ENCODE measurements around the gene SBNO2.

SBNO2 gene

DNA sequence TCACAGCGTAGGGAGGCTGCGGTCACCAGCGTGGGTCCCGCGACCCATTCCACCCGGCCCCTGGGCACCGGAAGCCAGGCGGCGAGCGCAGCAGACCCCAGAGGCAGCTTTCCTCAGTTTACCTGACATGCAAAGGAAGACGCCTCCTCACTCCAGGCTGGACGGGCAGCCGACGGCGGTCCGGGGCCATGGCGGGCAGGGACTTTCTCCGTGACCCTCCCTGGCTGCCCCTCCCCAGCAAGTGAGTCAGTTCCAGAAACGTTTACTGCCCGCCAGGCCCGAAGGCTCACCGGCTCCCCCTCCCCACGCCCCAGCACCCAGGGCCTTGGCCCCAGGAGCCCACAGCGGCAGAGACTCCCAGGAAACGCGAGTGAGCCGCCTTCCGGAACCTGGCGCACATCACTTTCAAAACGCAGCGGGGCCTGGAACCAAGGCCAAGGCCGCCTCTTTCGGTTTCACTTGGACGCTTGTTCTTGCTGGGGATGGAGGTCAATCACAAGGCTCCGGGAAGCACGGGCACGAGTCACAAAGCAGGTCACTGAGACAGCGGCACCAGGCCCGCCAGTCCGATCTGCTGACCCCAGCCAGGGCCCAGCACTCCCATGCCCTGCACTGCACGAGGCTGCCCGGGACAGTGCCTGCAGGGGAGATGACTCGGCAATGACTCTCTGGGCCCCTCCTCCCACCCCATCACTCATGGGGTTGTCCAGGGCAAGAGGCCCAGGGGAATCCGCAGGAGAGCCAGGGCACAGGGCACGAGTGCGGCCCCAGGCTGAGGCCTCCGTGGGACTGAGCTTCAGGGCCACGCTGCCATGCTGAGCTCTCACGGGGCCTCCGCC is 5.3 kb downstream of the SBNO2 start:
- no peak for DNase-seq

DNA sequence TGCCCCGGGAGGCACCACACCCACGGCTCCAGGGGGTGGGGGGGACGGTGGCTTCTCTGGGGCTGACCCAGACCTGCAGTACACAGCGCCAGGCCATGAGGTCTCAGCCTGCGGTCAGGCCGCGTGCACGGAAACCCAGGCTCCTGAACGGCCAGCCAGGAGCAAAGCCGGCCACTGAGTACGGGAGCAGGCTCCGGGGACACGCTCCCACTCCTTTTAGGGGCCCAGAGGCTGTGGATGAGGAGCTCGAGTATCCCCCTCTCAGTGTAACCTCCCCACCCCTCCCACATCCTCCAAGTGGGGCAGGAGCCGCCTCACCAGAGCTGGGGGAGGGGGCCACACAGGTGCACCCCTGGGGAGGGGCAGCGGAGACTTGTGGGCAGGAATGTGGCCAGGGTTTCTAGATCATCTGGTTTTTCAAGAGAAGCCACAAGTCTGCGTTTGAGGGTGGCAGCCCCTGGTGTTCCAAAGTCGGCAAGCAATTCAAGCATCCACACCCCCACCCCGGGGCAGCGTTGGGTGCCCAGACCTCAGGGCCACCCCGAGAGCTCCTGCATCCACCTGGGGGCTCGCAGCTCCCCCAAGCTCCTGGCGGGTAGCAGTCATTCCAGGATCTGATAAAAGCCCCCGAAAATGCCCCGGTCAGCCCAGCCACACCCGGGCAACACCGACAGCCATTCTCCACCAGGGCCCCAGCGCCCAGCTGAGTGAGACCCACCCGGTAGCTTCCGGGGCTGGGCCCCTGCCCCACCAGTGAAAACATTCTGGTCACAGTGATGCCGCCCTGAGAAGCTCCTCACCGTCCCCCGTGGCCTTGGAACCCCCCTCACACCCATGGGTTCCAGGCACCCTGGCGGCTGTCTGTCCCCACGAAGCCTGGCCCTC is 6.1 kb downstream of the SBNO2 start:
- DNase-seq: no peak

DNA sequence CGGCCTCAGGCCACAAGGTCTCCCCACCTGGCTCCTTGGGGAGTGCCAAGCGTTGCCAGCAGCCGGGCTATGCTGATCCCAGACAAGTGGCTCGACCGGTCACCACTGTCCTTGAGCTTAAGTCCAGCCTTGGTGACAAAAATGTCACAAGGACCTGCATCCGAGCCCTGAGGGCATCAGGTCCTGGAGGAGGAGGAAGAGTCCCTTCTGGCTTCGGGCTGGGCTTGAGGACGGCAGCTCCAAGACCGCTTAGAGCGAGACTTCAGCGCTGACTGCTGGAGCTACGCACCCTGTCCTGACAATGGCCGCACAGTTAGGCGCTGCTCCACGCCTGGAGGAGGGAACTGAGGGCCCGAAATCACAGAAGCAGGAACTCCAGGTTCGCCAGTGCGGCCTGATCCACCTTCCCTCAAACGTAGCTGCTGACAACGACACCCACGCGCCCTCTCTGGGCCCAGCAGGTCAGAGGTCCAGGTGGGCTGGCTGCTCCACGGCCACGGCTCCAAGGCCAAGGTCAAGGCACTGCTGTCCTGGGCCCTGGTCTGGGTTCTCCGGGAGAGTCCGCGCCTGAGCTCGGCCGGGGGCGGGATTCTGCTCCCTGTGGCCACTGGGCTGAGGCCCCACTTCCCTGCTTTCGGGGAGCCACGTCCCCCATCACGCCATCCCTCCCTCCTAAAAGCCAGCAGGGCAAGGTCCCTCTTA is 7.0 kb downstream of the SBNO2 start:
- DNase-seq: no peak

DNA sequence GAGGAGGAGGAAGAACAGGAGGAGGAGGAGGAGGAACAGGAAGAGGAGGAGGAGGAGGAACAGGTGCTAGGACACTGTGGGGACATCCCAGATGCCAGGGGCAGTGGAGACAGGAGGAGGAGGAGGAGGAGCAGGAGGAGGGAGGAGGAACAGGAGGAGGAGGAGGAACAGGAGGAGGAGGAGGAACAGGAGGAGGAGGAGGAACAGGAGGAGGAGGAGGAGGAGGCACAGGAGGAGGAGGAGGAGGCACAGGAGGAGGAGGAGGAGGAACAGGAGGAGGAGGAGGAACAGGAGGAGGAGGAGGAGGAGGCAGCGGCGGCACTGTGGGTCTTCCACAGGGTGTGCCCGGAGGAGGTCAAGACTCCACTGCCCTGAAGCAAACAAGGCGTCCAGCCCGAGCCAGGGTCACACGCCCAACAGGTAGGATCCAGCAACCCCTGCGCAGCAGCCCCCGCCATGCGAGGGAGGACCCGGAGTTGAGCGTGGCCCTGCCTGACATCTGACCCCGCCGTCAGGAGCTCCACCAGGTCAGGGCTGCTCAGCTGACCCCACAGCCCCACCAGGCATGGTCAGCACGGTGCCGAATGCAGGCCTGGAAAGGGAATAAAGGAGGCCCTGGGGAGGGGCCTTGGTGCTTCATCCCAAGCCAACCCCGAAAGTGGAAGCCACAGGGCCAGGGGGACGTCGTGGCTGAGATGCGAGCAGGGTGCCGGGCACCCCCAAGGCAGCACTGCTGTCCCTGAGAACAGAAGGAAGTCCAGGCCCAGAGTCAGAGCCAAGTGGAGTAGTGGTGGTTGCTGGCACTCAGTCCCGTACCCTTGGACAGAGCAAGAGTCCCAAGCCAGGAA is 9.2 kb downstream of the SBNO2 start:
- DNase-seq: no peak

DNA sequence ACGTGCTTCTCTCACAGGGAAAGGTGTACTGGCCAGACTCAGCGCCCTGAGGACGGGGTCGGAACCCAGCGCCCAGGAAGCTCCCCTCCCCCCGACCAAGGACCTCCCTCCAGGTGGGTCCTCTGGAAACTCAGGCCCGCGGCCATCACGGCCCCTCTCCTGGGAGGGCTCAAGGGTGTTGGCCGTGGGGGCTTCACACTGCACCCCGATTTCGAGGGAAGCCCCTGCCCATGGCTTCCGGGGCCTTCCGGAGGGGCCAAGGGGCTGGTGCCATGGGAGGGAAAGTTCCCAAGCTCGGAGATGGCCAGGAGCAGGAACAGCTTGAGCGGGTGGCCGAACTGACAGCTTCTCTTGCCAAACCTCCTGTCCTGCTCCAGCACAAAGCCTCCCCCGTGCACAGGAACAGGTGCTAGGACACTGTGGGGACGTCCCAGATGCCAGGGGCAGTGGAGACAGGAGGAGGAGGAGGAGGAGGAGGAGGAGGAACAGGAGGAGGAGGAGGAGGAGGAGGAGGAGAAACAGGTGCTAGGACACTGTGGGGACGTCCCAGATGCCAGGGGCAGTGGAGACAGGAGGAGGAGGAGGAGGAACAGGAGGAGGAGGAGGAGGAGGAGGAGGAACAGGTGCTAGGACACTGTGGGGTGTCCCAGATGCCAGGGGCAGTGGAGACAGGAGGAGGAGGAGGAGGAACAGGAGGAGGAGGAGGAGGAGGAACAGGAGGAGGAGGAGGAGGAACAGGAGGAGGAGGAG is 10.0 kb downstream of the SBNO2 start:
- no peak for DNase-seq

DNA sequence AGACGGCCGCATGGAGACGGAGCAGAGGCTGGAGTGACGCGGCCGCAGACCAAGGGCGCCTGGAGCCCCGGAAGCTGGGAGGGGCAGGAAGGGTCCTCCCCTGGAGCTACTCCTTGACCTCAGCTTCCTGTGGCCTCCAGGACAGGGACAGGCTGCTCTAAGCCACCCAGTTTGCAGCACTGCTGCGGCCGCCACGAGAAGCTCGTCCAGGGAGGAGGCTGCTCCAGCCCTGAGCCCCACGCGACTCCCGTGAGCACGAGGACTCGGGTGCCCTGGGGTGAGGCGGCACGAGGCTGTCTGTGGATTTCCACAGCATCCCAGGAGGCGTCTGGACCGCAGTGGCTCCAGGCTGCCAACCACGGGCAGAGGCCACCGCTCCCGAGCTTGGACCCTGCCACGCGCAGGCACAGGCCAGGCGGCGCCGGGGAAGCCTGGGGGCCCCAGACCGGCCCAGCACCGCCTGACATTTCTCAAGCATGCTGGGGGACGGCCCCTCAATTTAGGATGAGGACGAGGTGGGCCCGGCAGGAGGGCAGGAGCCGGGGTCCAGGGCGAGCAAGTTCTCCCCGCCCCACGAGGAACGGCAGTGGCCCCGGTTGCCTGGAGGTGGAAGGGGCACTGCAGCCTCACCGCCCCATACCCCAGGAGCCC is 10.7 kb downstream of the SBNO2 start:
- DNase-seq: no peak

DNA sequence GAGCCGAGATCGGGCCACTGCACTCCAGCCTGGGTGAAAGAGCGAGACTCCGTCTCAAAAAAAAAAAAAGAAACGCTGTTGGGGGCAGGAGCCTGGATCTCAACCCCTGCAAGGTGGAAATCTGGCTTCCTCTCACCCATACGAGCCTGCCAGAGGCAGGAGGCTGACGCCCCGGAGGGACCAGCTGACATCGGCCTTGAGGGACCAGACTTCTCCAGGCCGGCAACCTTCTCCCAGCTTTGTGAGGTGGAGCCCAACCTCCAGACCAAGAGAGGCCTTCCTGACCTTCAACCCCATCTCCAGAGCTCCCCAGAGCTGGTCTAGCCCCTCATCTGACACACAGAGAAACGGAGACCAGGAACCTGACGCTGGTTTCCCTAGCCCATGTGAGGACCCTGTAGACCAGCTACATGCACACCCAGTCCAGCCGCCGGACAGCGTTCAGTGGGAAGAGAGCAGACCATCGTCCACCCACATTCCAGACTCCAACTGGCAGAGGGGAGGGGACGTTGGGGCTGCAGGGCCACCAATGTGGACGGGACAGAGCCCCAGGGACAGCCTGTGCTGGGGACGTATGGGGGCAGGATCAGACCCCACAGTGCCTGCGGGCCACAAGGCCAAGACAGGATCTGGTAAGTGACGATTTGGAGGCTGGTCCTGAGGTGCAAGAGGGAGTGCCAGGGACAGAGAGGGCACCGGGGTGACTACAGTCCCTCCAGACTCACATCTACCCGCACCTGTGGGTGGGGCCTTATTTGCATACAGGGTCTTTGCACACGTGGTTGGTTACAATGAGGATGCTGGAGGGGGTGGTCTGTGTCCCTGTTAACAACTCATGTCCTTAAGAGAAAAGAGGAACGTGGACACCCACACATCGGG is 11.4 kb downstream of the SBNO2 start:
- no peak for DNase-seq

DNA sequence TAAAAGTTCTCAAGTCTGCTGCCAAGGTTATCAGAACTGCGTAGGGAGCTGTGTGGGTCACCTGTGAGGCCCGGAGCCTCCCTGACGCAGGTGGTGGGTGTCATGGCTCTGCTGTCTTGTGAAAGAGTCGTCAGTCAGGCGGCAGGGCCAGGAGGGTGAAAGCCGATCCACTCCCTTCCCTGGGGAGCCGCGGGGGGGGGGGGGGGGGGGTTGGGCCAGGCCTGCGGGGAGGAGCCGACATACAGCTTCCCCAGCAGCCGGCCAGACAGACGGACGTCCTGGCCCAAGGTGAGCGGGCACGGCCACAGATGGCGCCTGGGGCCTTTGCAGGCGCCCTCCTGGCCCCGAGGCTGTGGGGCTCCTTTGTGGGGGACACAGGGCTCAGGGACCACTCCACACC is 12.4 kb downstream of the SBNO2 start:
- DNase-seq: no peak

DNA sequence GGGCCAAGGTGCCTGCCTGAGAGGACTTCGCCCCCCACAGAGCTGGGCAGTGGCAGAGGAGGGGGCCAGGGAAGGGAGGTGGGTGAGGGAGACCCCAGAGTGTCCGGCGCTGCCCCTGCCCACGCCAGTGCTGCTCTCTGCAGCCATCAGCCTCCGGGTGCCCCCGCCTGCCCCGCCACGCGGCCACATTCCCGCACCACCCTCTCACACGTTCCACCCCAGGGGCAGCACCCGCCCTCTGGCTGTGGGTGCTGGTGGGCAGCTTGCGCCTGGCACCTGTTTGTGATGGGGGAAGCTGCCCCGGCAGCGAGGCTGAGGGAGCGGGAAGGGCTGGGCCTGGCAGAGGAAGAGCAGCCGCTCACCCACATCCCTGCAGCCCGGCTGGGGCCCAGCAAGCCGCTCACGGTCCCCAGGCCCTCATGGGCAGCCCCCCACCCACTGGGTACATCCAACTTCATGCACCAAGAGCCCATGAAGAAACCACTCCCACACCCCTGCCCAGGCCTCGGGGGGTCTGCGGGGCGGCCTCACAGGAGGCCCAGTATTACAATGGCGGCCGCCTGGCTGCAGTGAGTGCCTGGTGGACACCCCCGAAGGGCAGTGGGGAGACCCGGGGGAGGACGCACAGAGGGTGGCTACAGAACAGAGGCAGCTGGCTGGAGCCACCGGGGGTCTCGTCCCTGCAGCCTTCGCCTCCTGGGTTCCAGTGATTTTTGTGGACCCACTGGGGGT is 14.0 kb downstream of the SBNO2 start:
- no peak for DNase-seq

DNA sequence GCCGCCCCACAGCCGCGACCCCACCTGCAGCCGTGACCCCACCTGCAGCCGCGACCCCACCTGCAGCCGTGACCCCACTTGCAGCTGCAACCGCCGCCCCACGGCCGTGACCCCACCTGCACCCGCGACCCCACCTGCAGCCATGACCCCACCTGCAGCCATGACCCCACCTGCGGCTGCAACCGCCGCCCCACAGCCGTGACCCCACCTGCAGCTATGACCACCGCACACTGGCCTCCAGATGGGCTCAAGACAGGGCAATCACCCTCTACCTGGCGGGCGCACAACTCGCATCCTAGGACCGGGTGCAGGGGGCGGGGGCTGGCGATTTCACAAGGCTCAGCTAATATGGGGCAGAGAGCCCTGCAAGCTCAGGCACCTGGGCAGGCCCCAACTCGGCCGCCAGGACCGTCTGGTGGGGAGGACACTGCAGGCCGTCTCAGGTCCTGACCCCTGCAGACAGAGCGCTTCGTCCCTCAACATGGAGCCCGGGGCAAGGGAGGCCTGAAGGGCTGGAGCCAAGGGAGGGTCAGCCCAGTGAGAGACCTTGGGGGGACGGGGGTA is 15.1 kb downstream of the SBNO2 start:
- no peak for DNase-seq

DNA sequence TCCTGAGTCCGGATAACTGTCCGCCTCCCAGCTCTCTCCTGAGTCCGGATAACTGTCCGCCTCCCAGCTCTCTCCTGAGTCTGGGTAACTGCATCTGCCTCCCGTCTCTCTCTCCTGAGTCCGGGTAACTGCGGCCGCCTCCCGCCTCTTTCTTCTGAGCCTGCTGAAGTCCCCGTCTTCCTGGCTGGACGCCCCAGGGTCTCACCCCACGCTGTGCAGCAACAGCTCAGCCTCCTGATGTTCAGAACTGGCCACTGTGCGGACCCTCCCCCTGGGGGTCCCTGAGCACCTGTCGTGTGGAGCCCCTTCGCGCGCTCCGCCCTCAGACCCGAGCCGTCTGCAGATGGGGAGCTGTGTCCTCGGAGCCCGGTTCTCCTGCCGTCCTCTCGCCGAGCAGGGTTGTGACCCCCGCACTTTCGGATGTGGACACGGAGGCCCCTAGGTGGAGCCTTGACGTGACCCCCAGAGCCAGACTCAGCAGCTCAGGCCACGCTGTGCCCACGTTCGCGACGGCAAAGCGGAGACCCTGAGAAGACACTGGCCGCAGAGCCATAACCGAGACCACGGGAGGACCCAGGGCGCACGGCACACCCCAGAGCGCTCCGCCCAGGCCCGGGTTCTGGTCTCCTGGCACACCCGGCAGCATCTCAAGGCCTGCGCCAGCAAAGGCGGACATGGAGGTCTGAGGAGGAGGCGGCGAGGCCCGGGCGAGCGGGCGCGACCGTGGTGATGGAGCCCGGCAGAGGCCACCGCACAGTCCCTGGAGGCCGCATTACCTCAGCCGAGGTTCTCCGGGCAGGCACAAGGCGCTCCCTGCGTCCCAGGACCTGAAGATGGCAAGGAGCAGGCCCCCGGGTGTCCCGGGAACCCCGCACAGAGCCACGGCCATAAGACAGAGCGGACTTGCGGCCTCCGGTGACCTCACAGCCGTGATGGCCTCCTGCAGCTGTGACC is 15.9 kb downstream of the SBNO2 start:
- DNase-seq: no peak

DNA sequence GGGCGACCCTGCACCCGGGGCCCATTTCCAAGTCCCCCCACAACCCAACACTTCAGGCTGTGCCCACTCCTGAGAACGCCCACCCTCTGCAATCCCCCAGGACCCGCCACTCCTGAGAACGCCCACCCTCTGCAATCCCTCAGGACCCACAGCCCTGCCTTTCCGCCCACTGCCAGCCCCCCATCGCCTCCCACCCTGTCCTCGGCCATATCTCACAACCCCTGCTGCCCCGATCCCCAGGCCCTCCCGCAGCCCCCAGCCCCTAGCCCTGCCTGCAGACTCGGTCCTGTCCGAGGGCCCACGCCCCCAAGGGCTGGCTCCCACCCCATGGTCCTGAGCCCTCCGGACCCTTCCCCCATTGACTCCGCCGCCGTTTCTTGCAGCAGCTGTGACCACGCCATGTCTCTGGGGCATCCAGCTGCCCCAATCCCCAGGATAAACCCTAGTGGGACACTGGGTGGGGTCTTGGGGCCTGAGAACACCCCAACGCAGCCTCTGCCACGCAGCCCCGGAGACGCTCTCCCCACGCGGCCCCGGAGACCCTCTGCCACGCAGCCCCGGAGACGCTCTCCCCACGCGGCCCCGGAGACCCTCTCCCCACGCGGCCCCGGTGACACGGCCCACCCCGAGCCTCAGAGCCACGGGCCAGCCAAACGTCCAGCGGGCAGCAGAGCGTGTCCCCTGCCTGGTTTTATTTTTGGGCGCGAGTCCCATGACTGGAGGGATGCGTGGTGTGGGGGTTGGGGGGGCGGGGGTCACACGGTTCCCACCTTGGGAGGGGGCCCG is 17.0 kb downstream of the SBNO2 start:
- no peak for DNase-seq

DNA sequence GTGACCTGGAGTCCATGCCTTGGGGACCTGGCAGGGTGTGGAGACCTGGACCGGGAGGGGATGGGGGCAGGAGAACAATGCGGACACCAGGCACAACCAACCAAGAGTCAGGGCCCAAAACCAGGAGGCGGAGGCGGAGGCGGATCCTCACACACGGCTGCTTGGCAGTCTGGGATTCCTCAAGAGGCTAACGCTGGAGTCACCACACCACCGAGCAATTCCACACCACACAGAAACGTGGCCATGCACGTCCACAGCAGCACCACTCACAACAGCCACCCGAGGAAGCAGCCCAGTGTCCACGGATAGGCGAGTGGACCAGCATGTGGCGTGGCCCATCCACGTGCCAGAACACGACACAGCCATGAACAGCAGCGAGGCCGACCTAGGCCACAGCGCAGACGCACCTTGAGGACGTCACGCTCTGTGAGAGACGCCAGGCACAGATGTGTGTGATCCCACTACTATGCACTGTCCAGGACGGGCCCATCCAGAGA is 17.7 kb downstream of the SBNO2 start:
- no peak for DNase-seq

DNA sequence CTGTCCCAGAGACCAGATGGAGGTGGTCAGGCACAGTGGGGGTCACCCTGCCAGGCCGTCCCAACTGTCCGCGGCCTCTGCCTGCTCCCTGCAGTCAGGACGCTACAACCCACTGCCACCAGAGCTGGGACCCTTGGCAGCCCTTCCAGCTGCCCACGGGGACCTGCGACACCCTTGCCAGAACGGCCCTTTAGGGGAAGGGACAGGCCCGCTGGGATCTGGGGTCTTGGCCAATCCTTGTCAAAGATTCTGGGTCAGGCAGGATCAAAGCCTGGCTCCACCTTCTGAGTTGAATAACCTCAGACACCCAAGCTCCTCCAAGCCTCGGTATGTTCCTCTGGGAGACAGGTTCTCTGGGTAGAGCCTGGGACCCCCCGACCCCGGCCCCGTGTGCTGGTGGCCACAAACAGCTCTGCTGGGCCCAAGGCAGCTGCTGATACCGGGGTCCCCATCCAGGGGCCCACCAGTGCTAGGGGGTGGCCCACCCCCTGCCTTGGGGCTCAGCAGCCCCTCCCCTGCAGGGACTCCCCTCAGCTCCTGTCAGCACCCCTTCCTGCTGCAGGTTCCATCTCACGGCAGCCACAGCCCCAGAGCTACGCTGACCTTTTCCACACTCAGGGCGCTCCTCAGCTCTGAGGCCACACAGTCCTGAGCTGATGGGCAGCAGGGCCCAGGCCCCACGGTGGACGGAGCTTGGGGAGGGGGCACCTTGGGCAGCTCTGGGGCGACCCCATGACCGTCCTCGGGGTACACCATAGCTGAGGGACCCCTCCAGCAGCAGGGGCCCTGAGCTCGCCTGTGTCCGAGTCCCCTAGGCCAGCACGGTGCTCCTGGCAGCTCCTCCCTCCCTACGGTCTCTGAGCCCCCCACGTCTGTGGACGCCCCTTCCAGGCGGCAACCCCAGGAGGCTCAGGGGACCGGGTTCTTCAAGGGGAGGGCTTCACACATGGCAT is 18.4 kb downstream of the SBNO2 start:
- no peak for DNase-seq

DNA sequence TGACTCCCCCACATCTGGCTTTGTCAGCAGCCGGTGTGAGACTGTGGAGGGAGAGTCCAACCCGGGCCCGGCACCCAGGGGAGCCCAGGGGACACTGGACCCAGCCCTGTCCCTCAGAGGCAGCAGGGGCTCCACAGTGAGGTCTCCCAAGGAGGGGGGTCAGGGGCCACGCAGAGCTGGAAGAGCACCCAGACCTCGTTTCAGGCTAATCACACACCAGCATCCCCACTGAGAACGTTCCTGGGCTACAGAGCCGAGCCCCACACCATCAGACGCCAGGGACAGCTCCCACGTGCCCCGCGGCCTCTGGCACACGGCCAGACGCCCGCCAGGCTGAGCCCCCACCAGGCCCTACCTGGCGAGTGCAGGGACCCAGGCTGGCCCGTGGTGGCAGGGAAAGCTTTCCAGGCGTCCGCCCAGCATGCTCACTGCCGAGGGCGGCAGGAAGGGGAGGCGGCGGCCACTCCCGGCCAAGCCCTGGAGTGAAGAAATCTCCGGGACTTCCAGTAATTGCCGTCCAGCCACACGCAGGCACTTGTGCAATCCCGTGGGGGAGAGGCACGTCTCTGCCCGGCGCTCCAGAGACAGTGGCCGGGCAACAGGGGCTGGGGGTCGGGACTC is 19.2 kb downstream of the SBNO2 start:
- no peak for DNase-seq

Measured in DMS79 (cell line).